Endothelial cell (in vitro differentiated cells): ENCODE results near the gene TMEM212. TPM values are rescaled to one million over a fixed set of nuclear protein-coding genes. Genes with fewer than 3 reads are reported as not detected.
A peak's percentile ranks its signal among the peaks of the same experiment; 100 is the strongest.

Experiments used
- DNase-seq: peaks from one replicate; pipeline ENCODE4 v3.0.0; 2021; ENCODE audit warnings: low spot score
- H3K27ac Mint-ChIP-seq: one replicate; pipeline ENCODE4 v1.8.0; 2021; ENCODE audit warnings: mixed read lengths, inconsistent platforms; ENCODE audit not compliant: unreplicated experiment
- H3K27me3 Mint-ChIP-seq: one replicate; pipeline ENCODE4 v1.8.0; 2021; ENCODE audit warnings: mild to moderate bottlenecking, moderate library complexity, mixed read lengths, inconsistent platforms; ENCODE audit not compliant: unreplicated experiment
- H3K36me3 Mint-ChIP-seq: one replicate; pipeline ENCODE4 v1.8.0; 2021; ENCODE audit warnings: mild to moderate bottlenecking, low read depth, mixed read lengths, inconsistent platforms; ENCODE audit not compliant: unreplicated experiment
- H3K4me1 Mint-ChIP-seq: one replicate; pipeline ENCODE4 v1.8.0; 2021; ENCODE audit warnings: mild to moderate bottlenecking, mixed read lengths, inconsistent platforms; ENCODE audit not compliant: unreplicated experiment
- H3K4me3 Mint-ChIP-seq: one replicate; pipeline ENCODE4 v1.8.0; 2021; ENCODE audit warnings: mild to moderate bottlenecking, mixed read lengths, inconsistent platforms; ENCODE audit not compliant: unreplicated experiment
- H3K9me3 Mint-ChIP-seq: one replicate; pipeline ENCODE4 v1.8.0; 2021; ENCODE audit warnings: mixed read lengths, inconsistent platforms; ENCODE audit not compliant: unreplicated experiment
- total RNA-seq: library from RNA; stranded (reverse); fragmentation: NEBNext Ultra II Directional; extraction: Animal tissue kit (Norgen Biotek cat#: 25700); gene quantifications from one replicate; pipeline ENCODE4 v1.2.1, GENCODE V29; 2021; ENCODE audit not compliant: unreplicated experiment
- TF ChIP-seq, protein P1 (sequence below): fragments of 200-600 bp; sonication (generic); IDR thresholded peaks from one replicate; pipeline ENCODE4 v1.5.0; 2021; ENCODE audit warnings: antibody characterized with exemption; ENCODE audit not compliant: unreplicated experiment

TMEM212 gene
- total RNA-seq, 1 donor from 2014 or later, result not detected

DNA sequence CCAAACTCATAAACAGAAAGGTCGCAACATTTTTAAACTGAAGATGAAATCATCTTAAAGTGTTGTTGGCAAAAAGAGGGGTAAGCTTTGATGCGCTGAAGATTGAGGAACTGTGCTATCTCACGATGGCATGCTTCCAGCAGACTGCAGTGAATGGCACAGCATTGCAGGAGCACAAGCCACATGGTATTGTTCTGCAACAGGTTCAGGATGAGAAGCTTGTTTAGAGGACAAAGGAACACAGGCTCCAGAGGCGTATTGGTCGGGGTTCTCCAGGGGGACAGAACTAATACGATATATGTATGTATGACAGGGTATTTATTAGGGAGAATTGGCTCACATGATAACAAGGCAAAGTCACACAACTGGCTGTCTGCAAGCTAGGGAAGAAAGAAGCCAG, 19.0 kb upstream of the TMEM212 start:
- DNase-seq, result no peak
- Mint-ChIP-seq H3K9me3 (no peaks in the 10 kb centered on the region), H3K4me3 (peak overlapping the region; percentile 19), H3K36me3 (peaks cover 4% of the 10 kb centered on the region), H3K4me1 (peaks cover 67% of the 10 kb centered on the region), H3K27me3 (peaks cover 2% of the 10 kb centered on the region), H3K27ac (peak overlapping the region; percentile 20)
- TF ChIP-seq, protein P1, sequence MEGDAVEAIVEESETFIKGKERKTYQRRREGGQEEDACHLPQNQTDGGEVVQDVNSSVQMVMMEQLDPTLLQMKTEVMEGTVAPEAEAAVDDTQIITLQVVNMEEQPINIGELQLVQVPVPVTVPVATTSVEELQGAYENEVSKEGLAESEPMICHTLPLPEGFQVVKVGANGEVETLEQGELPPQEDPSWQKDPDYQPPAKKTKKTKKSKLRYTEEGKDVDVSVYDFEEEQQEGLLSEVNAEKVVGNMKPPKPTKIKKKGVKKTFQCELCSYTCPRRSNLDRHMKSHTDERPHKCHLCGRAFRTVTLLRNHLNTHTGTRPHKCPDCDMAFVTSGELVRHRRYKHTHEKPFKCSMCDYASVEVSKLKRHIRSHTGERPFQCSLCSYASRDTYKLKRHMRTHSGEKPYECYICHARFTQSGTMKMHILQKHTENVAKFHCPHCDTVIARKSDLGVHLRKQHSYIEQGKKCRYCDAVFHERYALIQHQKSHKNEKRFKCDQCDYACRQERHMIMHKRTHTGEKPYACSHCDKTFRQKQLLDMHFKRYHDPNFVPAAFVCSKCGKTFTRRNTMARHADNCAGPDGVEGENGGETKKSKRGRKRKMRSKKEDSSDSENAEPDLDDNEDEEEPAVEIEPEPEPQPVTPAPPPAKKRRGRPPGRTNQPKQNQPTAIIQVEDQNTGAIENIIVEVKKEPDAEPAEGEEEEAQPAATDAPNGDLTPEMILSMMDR, result no peak

DNA sequence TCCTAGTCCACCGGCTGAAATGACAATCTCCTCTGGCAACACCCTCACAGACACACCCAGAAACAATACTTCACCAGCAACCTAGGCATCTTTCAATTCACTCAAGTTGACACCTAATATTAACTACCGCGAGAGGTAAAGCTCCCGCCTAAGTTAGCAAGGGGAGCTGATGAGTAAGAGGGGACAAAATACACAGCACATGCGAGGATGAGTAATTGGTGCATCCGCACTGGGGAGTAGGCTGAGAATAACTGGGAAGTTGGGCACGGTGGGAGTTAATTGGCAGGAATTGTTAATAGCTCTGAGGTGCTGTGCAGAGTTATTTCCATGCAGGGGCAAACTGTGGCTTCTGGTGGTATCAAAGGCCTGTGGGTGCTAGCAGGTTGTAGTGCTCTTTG, 18.3 kb upstream of the TMEM212 start:
- Mint-ChIP-seq H3K27me3 (peaks cover 2% of the 10 kb centered on the region), H3K4me1 (peaks cover 72% of the 10 kb centered on the region), H3K4me3 (peak overlapping the region; percentile 2), H3K36me3 (peaks cover 4% of the 10 kb centered on the region), H3K9me3 (no peaks in the 10 kb centered on the region), H3K27ac (peak overlapping the region; percentile 81)
- DNase-seq, result no peak
- TF ChIP-seq, protein P1, result no peak

DNA sequence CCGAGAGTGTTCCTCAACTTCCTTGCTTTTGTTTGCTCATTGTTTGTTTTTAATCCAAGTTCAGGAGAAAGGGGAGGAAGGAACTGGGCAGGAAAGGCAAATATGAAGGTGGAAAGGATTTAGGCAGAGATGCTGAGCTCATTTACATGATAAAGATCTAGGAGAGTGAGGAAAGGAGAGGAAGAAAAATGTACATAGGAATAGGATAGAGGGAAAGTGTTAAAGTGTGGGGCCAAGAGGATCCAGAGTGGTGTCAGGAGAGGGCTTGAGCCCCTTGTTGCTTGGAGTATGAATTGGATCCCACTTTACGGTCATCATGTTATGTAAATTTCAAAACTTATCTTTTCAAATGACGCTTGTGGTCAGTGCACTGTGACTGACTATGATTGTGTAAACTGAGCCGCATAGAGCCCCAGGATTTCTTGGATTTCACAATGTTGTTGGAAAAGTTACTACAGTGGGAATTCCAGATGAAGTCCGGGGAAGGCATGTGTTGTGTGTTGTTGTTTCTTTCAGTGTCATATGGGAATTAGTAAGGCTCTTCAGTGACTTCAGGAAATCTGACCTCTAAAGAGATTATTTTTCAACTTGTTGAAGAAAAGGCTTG, 17.8 kb upstream of the TMEM212 start:
- no peak for DNase-seq
- no peaks in the 10 kb centered on the region for H3K9me3 Mint-ChIP-seq
- TF ChIP-seq, protein P1, result no peak
- H3K36me3 Mint-ChIP-seq, result peaks cover 4% of the 10 kb centered on the region
- peaks cover 2% of the 10 kb centered on the region for H3K27me3 Mint-ChIP-seq
- H3K4me1 Mint-ChIP-seq, result peaks cover 76% of the 10 kb centered on the region
- peak overlapping the region; percentile 2 for H3K4me3 Mint-ChIP-seq
- peak overlapping the region; percentile 81 for H3K27ac Mint-ChIP-seq

DNA sequence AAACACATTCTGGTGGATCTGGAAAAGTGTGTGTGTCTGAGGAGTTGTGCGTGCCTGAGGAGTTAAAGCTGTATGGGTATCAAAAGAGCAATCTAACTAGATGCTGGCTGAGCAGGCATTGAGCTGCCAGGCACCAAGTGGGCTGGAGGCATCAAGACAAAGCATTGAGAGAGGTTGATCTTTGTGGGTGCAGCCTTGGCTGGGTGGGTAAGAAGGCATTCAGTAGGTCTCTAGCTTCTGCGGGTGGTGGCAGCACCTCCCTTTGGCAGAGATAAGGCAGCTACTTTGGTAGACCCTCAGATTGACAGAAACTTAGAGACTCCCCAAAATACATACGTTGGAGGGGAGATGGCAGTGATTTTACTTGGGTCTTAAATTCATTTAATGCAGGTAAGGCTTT, 15.8 kb upstream of the TMEM212 start:
- Mint-ChIP-seq H3K27me3 (peaks cover 2% of the 10 kb centered on the region), H3K4me3 (no peak overlapping the region), H3K4me1 (peaks cover 68% of the 10 kb centered on the region), H3K27ac (no peak overlapping the region), H3K9me3 (no peaks in the 10 kb centered on the region), H3K36me3 (peaks cover 4% of the 10 kb centered on the region)
- no peak for DNase-seq
- TF ChIP-seq, protein P1, result no peak

DNA sequence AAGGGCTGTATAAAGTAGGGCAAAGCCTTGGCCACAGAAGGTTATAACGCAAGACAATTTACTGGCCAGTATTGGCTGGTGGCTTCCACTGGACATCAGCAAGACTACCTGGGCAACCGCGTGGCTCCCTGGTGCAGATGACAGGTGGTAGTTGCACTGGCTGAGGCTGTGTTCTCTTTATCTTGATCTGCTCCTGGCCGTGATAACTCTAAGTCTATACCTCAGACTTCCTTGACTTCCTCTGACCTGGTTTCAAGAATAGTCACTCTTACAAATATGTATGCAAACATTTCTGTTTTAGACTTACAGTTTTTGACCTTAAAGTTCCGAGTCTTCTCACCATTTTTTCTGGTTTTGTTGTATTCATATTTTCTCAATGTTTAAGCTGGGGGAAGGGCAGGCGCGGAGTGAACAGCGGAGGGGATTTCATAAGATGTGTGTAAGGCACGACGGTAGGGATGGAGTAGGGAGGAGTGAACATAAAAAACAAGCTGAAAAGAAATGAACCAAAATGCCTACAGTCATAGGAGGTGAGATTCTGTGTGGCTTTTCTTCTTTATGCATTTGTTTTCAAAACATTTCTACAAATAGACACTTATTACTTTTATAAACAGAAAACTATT, 15.2 kb upstream of the TMEM212 start:
- Mint-ChIP-seq H3K36me3 (peaks cover 4% of the 10 kb centered on the region), H3K4me3 (no peak overlapping the region), H3K9me3 (no peaks in the 10 kb centered on the region), H3K4me1 (peaks cover 63% of the 10 kb centered on the region), H3K27ac (no peak overlapping the region), H3K27me3 (peaks cover 2% of the 10 kb centered on the region)
- TF ChIP-seq, protein P1, result no peak
- no peak for DNase-seq
